SH-SY5Y (cell line): Measurements from ENCODE around the gene ALG8.

Source experiments
- GATA2 ChIP-seq: IDR thresholded peaks from 2 replicates; pipeline ENCODE4 v1.6.1; 2011; ENCODE audit warnings: mild to moderate bottlenecking, low read depth, low read length
- GATA3 ChIP-seq: IDR thresholded peaks from 2 replicates; pipeline ENCODE4 v1.6.1; 2011; ENCODE audit warnings: low read depth, mild to moderate bottlenecking, low read length, moderate library complexity

ALG8 gene

DNA sequence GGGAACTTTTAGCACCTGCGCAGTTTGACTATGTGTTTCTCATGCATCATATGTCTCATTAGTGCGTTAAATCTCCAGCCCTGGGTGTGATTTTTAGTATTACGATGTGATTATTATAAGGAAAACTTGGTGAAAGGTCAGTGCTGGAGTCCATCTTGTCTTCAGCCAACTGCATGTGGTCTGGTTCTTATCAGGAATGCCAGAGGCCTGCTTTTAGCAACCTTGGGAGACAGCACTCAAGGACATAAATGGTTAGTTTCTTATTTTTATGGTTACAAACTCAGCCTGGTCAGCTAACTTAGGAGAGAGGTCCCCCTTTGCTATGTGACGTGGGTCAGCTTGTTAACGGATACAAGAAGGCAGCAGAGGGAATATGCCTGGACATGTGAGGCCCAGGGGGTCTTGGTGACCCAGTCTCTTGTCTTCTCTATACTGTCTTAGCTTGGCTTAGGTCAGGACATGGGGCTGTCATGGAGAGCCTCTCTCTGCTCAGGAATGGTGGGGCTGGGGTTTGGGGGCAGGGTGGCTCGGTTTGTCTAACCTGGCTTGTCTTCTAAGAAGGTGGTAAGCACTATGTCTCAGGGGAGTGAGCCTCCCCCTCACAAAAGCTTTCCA, 27.5 kb upstream of the ALG8 start:
- no peak for TF ChIP-seq GATA3
- no peak for TF ChIP-seq GATA2

- TF ChIP-seq GATA2 (no peak), GATA3 (no peak)
Measured at GRCh38 chr11:78164471-78164870, 25.0 kb upstream of the ALG8 start.

DNA sequence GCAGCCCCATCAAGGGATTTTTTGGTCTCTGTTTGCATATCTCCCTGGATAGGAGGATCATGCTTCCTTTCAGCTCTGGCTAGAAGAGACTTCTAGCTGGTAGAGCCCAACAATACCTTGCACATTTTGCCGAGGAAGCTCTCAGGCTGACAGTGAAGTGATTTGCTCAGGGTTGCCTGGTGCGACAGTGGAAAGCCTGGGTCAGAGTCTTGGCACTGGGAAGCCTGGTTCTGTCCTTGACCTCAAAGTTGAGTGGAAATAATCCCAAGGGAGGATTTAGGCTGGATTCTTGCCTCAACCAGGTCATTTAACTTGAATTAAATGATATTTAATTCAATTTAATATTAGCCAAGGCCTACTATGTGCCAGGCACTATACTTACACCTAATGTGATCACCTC, 24.4 kb upstream of the ALG8 start:
- TF ChIP-seq GATA3: no peak
- TF ChIP-seq GATA2: no peak

- no peak for TF ChIP-seq GATA2
- no peak for TF ChIP-seq GATA3
Measured at GRCh38 chr11:78161962-78162371, 22.5 kb upstream of the ALG8 start.

- TF ChIP-seq GATA3: no peak
- TF ChIP-seq GATA2: no peak
Measured at GRCh38 chr11:78161346-78161745, 21.9 kb upstream of the ALG8 start.

DNA sequence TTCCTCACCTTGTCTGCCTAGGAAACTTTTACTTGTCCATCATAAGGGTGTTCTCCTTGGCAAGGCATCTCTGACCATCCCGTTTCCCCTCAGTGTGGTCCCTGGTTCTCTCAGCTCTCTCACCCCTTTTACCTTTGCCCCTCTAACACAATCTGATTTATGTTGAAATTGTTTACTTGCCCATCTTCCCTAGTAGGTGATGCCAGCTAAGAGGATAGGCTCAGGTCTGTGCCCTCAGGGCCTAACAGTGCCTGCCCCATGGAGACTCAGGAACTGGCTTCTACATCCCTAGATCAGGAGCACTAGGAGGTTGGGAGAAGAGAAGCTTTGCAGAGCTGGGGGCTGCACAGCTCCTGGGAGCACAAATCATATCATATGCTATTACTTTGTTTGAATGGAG, 21.1 kb upstream of the ALG8 start:
- TF ChIP-seq GATA3 (no peak), GATA2 (no peak)

- TF ChIP-seq GATA3: no peak
- TF ChIP-seq GATA2: no peak
Measured at GRCh38 chr11:78158987-78159652, 19.7 kb upstream of the ALG8 start.

- TF ChIP-seq GATA3 (no peak), GATA2 (no peak)
Measured at GRCh38 chr11:78156127-78156844, 16.9 kb upstream of the ALG8 start.

DNA sequence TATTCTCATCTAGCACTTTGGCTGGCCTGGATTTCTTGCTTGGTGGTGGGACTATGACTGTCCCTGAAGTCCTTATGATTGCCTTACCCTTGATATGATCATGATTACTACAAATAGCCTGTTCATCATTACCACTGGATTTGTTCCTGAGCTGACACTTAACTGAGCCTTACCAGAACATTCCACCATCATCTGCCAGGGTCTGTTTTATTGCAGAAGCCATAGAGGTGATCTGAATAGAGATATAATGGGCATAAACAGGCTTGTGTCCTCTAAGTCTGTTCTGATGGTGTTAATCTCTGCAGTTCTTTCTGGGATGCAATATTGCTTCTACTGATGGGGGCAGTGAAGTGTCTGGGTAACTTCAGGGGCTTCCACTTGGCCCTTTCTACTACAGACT, 12.4 kb upstream of the ALG8 start:
- TF ChIP-seq GATA3 (peak; percentile 43; the same call in 1 of the 2 replicates), GATA2 (peak; percentile 64)

GRCh38 chr11:78150754-78151153, 11.3 kb upstream of the ALG8 start:
- no peak for TF ChIP-seq GATA3
- no peak for TF ChIP-seq GATA2

DNA sequence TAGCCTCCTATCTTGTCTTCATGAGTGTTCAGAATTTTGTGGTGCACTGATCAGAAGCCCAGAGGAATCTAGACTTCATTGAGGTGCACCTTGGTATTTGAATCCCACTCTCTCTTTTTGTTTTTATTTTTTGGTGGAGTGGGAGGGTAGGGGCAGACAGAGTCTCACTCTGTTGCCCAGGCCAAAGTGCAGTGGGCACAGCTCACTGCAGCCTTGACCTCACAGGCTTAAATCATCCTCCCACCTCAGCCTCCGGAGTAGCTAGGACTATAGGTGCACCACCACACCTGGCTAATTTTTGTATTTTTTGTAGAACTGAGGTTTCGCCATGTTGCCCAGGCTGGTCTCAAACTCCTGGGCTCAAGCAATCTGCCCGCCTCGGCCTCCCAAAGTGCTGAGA, 10.9 kb upstream of the ALG8 start:
- TF ChIP-seq GATA2 (no peak), GATA3 (no peak)

DNA sequence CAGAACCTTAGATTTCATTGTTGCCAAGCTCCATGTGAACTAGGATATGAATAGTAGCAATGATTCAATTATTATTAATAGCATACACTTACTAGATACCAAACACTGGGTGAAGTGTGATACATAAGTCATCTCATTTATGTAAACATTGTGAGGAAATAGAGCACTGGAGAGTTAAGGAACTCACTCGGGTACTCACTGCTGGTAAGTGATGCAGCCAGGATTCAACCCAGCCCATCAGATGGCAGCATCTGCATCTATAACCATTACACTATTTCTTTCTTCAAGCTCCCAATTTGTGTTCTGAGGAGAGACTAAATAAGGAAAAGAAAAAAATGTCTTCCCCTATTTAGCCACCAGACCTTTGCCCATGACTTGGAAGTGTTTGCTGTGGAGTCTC, 10.2 kb upstream of the ALG8 start:
- TF ChIP-seq GATA2 (no peak), GATA3 (no peak)

DNA sequence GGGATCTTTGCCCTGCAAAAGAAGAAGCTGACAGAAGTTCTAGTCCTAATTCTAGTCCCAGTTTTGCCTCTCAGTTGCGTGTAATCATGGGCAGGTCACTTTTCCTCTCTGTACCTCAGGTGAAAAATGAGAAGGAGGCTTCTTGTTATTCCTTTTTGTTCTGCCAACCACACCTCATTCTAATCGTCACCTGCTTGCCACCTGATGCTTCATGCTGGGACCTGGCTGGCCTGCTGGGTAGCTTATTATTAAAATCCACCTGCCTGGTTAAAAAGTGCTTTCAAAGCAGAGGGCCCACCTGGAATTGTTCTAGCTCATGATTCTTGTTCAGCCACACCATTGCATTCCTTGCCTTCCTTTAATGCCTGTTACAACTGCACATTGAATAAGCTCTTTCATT, 8.4 kb upstream of the ALG8 start:
- no peak for TF ChIP-seq GATA3
- TF ChIP-seq GATA2: no peak

GRCh38 chr11:78145511-78146025, 6.1 kb upstream of the ALG8 start:
- TF ChIP-seq GATA3: no peak
- TF ChIP-seq GATA2: no peak
